Keratinocyte (primary cell): ENCODE measurements around the gene ABO. TPM values are rescaled to one million over a fixed set of nuclear protein-coding genes. Genes with fewer than 3 reads are reported as not detected.

ENCODE experiments used
- polyA plus RNA-seq, 5 experiments: library from polyadenylated mRNA; depleted of rRNA in 3 of 5; stranded (reverse) in 3 of 5; stranded (forward) in 1 of 5; unstranded in 1 of 5; fragments of >200 nt; gene quantifications; 1 replicate in 1 of 5; 2 replicates in 3 of 5; 3 replicates in 1 of 5; pipeline versions ENCODE4 v1.2.1 to v1.2.3, GENCODE V29; 2011 to 2012; ENCODE audit warnings: missing spikeins in 2 of 5, low read depth in 1 of 5, low replicate concordance in 1 of 5
- small RNA-seq, 3 experiments: library from RNA; depleted of rRNA; stranded (forward); fragments of <200 nt; gene quantifications; one replicate each; pipeline ENCODE3, GENCODE V24; 2012; ENCODE audit warnings: low read depth in 3 of 3, low replicate concordance in 1 of 3; ENCODE audit not compliant: insufficient read length in 3 of 3

The ABO gene
- polyA plus RNA-seq, 1 donor (not counting 4 experiments of a cell fraction or from before 2014, with no cell fraction given) = not detected

Small RNA genes within 50 kb of the gene (small RNA-seq; reads per million reads assigned to genes)
- gene RF00019 = 0 reads per million in 3 experiments

Other genes with a start within 250 kb of the ABO start
- 36.2 to 40.8 TPM (median 37.2 TPM) in 3 replicates for gene GTF3C5, start 244.2 kb downstream of the ABO start, polyA plus RNA-seq
- gene CEL, start 213.2 kb downstream of the ABO start, polyA plus RNA-seq = 0.12 to 0.22 TPM (median 0.16 TPM) in 3 replicates
- 22.6 to 38.0 TPM (median 27.2 TPM) in 3 replicates for gene RALGDS, start 154.0 kb downstream of the ABO start, polyA plus RNA-seq
- 0.42 to 0.74 TPM (median 0.54 TPM) in 3 replicates for gene GBGT1, start 111.3 kb downstream of the ABO start, polyA plus RNA-seq
- gene OBP2B, start 66.0 kb downstream of the ABO start, polyA plus RNA-seq = not detected in 3 replicates
- 11.8 to 13.0 TPM (median 12.4 TPM) in 3 replicates for gene SURF6, start 61.0 kb upstream of the ABO start, polyA plus RNA-seq
- 15.3 to 25.6 TPM (median 15.9 TPM) in 3 replicates for gene MED22, start 72.9 kb upstream of the ABO start, polyA plus RNA-seq
- gene RPL7A, start 73.0 kb upstream of the ABO start, polyA plus RNA-seq = 2,394 to 3,298 TPM (median 2,684 TPM) in 3 replicates
- 31.1 to 34.0 TPM (median 32.9 TPM) in 3 replicates for gene SURF1, start 81.3 kb upstream of the ABO start, polyA plus RNA-seq
- gene SURF2, start 81.3 kb upstream of the ABO start, polyA plus RNA-seq = 21.2 to 29.0 TPM (median 28.2 TPM) in 3 replicates
- 120 to 232 TPM (median 153 TPM) in 3 replicates for gene SURF4, start 100.9 kb upstream of the ABO start, polyA plus RNA-seq
- gene STKLD1, start 101.2 kb upstream of the ABO start, polyA plus RNA-seq = 0.39 to 0.77 TPM in 2 of 3 replicates, not detected in the other
- 18.8 to 23.9 TPM (median 21.5 TPM) in 3 replicates for gene REXO4, start 142.8 kb upstream of the ABO start, polyA plus RNA-seq
- gene ADAMTS13, start 147.2 kb upstream of the ABO start, polyA plus RNA-seq = 1.1 to 2.9 TPM (median 1.2 TPM) in 3 replicates
- gene CACFD1, start 184.8 kb upstream of the ABO start, polyA plus RNA-seq = 2.5 to 6.0 TPM (median 3.4 TPM) in 3 replicates
- 15.9 to 30.4 TPM (median 28.3 TPM) in 3 replicates for gene SLC2A6, start 203.9 kb upstream of the ABO start, polyA plus RNA-seq
- gene MYMK, start 249.8 kb upstream of the ABO start, polyA plus RNA-seq = not detected in 3 replicates